ENCODE measurements around the gene RAB13. TPM values are rescaled to one million over a fixed set of nuclear protein-coding genes. Genes with fewer than 3 reads are reported as not detected.
A peak's percentile ranks its signal among the peaks of the same experiment; 100 is the strongest.

The RAB13 gene
- total RNA-seq, 1 donor: 36.7 TPM

DNA sequence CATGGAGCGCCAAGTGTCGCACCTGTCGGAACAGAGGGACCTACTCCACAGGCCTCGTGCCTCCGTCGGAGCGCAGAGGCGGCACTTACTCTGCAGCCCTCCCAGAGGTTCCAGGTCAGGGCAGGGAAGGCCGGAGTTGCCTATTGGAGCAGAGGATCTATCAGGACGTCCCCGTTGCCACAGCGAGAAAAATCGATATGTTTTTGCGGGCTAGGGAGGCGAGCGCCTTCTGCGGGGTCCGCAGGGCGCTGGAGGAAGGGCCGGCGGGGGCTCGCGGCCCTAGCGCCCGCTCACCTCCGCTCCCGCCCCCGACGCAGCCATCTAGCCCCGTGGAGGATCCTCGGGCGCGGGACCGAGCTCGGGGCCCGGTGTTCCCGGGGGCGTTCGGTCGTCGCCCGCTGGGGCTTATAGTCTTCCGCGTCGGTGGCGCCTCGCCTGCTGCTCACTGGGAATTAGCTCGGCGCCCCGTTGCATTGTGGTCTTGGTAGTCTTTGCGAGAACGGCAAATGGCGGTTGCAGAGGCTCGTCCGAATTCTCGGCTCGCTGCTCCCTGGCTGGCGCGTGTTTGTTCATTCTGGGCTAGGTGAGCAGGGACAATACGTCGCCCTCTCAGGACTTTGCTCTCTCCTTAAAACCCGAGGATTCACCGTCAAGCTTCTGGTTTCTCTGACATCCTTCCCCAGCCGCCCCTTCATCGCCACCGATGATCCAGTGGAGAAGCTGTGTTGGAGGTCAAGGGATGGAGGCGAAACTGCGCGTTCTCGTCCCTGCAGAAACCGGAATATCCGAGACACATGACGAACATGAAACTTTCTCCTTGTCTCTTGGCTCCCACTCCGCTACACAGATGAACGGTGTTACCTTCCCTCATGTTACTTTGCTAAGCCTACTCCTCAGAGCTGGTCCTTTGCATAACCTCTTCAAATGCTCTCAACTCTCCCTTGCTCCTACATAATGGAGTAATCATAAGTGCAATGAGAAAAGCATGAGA lies 8.6 kb downstream of the RAB13 start, which contains the start of gene JTB:
Gene JTB (minus strand): TSS at position 425 of the 991 bp plus-strand sequence. CDS start 422 bp downstream, at position 3.
- DNase-seq (ENCODE audit: low read depth): peak; percentile 84
- peak within 1 kb of the TSS; percentile 82 for H3K4me3 ChIP-seq (ENCODE audit: low read depth, low read length)
- TF ChIP-seq, protein P1, sequence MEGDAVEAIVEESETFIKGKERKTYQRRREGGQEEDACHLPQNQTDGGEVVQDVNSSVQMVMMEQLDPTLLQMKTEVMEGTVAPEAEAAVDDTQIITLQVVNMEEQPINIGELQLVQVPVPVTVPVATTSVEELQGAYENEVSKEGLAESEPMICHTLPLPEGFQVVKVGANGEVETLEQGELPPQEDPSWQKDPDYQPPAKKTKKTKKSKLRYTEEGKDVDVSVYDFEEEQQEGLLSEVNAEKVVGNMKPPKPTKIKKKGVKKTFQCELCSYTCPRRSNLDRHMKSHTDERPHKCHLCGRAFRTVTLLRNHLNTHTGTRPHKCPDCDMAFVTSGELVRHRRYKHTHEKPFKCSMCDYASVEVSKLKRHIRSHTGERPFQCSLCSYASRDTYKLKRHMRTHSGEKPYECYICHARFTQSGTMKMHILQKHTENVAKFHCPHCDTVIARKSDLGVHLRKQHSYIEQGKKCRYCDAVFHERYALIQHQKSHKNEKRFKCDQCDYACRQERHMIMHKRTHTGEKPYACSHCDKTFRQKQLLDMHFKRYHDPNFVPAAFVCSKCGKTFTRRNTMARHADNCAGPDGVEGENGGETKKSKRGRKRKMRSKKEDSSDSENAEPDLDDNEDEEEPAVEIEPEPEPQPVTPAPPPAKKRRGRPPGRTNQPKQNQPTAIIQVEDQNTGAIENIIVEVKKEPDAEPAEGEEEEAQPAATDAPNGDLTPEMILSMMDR (IDR thresholded peaks at IDR 0.05; ENCODE audit: insufficient read depth, low read depth, low read length): no peak

DNA sequence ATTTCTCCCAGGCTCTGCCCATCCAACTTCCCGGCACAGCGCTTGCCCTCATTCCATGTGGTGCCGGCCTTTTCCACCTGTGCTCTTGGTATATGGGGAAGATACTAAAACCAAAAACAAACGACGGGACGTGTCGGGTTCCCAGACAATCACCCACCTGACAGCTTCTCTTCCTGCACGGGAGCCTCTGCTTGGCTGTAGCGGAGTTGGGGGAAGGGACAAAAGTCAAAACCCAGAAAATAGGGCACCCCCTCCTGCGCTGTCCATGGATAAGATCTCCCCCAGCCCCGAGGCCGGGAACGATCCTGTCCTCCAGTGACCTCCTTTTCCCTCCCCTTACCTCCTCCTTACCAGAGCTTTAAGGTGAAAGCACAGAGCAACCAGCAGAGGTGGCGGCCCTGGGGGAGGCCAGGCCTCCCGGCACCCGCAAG lies 9.3 kb downstream of the RAB13 start:
- H3K4me3 ChIP-seq (ENCODE audit: low read depth, low read length): peak overlapping the region; percentile 82
- DNase-seq (ENCODE audit: low read depth): no peak
- TF ChIP-seq, protein P1 (IDR thresholded peaks at IDR 0.05; ENCODE audit: insufficient read depth, low read depth, low read length): no peak

DNA sequence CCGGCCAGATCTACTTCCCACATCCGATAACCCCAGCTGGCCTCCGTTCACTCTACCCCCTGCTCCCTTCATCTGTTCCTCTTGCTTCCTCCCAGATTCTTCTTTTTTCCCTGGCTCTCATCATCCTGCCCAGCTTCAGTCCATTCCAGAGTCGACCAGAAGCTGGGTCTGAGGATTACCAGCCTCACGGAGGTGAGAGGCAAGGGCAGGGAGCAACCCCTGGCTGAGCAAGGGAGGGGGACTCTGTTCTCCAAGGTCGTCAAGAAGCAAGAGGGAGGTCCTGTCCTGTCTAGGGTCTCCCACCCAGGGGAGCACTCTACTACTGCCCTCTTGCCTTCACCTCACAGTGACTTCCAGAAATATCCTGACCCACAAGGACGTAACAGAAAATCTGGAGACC lies 12.6 kb downstream of the RAB13 start:
- H3K4me3 ChIP-seq (ENCODE audit: low read depth, low read length): no peak overlapping the region
- DNase-seq (ENCODE audit: low read depth): no peak
- TF ChIP-seq, protein P1 (IDR thresholded peaks at IDR 0.05; ENCODE audit: insufficient read depth, low read depth, low read length): no peak

DNA sequence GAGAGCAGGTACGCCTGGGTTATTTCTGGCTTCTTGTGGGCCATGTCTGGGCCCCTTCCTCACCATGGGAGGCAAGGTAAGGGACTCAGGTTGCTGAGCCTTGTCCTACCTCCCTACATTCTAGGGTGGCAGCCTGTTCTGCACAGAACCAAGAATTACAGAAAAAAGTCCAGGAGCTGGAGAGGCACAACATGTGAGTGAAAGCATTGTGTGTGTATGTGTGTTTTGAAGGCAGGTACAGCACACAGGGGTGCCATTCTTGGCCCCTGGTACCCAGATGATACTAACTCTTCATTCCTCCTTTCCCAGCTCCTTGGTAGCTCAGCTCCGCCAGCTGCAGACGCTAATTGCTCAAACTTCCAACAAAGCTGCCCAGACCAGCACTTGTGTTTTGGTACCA lies 13.1 kb downstream of the RAB13 start:
- no peak for DNase-seq (ENCODE audit: low read depth)
- H3K4me3 ChIP-seq (ENCODE audit: low read depth, low read length): no peak overlapping the region
- TF ChIP-seq, protein P1 (IDR thresholded peaks at IDR 0.05; ENCODE audit: insufficient read depth, low read depth, low read length): no peak

DNA sequence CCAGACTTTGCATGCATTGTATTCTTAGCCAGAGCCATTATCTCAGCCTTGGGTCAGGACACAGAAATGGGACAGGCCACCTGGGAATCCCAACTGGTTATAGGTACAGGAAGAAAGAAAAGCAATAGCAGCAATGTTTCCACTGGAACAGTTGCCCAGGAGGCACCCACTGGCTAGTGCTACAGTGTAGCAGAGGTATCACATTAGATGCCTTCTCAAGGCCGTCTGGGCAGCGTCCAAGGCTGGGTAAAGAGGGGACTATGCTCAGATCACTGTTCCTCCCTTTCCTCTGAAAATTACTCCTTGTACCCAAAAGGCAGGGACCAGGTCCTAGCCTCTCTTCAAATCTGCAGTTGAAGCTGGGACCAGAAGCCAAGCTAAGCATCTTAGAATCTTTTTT lies 15.8 kb downstream of the RAB13 start:
- no peak overlapping the region for H3K4me3 ChIP-seq (ENCODE audit: low read depth, low read length)
- no peak for DNase-seq (ENCODE audit: low read depth)
- TF ChIP-seq, protein P1 (IDR thresholded peaks at IDR 0.05; ENCODE audit: insufficient read depth, low read depth, low read length): no peak

DNA sequence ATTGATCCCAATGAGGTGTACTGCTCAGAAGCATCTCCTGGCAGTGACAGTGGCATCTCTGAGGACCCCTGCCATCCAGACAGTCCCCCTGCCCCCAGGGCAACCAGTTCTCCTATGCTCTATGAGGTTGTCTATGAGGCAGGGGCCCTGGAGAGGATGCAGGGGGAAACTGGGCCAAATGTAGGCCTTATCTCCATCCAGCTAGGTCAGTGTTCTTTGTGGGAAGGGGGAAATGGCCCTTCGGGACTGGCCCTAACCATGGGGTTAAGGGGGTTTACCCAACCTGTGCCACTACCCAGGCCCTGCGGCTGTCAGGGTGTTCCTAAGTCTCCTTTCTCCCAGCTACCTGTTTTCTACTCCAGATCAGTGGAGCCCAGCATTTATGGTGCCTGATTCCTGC lies 17.2 kb downstream of the RAB13 start:
- DNase-seq (ENCODE audit: low read depth): no peak
- TF ChIP-seq, protein P1 (IDR thresholded peaks at IDR 0.05; ENCODE audit: insufficient read depth, low read depth, low read length): no peak
- H3K4me3 ChIP-seq (ENCODE audit: low read depth, low read length): no peak overlapping the region

All from fibroblast of villous mesenchyme (primary cell).